ENCODE results near the gene CFP. TPM values are rescaled to one million over a fixed set of nuclear protein-coding genes. Genes with fewer than 3 reads are reported as not detected.

The CFP gene
- polyA plus RNA-seq, 12 donors: 1.3 to 6.2 (median 2.3) TPM; not detected in 2

- DNase-seq: no peak
Measured at GRCh38 chrX:47576021-47576898, 53.5 kb downstream of the CFP start.

DNA sequence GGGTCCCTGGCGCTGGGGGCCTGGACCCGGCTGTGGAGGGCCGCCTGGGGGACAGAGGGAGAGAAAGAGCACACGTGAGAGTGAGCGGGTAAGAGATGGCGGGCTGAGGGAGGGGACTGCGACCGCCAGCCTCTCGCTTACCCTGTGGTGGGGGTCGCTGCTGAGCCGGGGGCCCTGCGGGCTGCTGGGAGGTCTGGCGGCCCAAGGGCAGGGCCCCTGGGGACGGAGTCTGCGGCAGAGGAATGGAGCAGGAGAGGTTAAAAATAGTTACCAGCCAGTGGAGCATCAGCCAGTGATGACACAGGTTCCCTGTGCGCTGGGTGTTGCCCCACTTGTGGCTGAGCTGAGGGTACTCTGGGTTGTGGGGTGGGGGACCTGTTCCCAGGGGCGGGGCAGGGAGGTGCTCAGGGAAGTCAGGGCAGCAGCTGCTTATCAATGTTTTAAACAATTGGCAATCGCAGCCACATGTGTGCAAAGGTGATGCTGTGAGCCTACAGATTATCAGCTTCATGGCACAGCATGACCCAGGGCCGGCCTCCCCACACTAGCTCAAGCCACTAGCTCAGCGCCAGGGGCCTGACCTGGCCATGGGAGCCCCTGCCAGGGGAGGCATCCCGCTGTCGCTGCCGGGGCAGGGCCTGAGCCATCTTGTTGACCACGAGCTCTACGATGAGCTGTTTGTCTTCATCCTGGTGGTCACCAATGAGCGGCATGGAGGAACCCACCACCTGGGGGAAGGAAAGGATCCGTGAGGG, 55.0 kb downstream of the CFP start:
- no peak for DNase-seq

DNA sequence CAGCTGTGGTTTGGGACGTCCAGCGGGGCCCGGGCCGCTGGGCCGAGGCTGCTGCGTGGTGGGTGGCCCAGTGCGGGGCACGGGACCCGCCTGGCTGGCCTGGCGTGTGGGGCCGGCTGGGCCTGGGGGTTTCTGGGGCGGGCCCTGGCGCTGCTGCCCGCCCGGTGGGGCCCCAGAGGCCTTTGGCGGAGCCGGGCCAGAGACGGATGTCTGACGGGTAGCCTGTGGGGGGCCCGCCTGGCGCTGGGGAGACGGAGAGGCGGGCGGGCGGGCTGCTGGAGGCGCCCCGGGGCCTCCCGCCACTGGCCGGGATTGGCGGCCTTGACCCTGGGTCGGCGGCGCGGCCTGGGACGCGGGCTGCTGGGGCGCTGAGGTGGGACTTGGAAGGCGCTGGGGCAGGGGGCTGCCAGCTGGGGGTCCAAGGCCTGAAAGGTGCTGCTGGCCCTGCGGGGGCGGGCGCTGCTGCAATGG, 55.6 kb downstream of the CFP start:
- DNase-seq: no peak

DNA sequence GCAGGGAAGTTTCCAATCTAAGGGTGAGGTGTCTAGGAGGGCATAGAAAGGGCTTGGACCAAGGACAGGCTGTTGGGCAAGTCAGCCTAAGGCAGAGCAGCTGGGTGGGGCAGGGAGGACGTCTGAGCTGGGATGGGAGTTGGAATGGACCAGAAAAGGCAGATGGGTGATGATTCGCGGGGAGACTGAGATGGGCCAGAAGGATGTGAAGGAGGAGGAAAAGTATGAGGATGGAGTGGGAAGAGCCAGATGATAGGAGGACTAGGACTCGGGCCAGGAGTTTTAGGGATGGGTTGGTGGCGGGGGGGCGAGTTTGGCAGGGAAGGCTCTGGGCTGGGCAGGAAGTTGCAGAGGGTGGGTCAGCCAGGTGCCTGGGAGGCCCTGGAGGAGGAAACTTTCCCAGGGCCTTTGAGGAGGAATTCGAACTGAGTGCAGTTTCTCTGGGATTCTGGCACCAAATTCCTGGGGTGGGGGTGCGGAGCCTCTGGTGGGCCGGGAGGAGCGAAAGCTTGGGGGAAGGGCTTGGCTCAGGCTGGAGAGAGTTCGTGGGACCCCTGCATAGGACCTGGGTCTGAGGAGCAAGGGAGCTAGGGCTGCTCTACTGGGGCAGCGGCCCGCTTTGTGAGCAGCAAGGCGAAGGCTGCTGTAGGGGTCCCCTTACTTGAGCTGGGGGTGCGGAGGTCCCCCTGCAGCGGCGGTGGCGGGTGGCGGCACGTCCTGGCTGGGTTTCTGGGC, 56.2 kb downstream of the CFP start:
- peak; percentile 69 for DNase-seq

Other genes with a start within 250 kb of the CFP start
- gene ZNF41, start 146.7 kb downstream of the CFP start, polyA plus RNA-seq (ENCODE audit: insufficient read length in 12 of 12): 10 to 100 TPM in 10 of 12 donors, 1 to 10 TPM in 1, not detected in 1; 4.7 to 15.1 (median 12.0) TPM
- 10 to 100 TPM in 11 of 12 donors, not detected in 1; 33.9 to 52.5 (median 44.3) TPM for gene ARAF, start 68.7 kb downstream of the CFP start, polyA plus RNA-seq (ENCODE audit: insufficient read length in 12 of 12)
- gene TIMP1, start 47.5 kb downstream of the CFP start, polyA plus RNA-seq (ENCODE audit: insufficient read length in 12 of 12): 100 to 1,000 TPM in 11 of 12 donors, not detected in 1; 101 to 174 (median 134) TPM
- gene SYN1, start 10.1 kb downstream of the CFP start, polyA plus RNA-seq (ENCODE audit: insufficient read length in 12 of 12): 10 to 100 TPM in 6 of 12 donors, 1 to 10 TPM in 5, not detected in 1; 5.6 to 15.4 (median 10.3) TPM
- 10 to 100 TPM in 11 of 12 donors, not detected in 1; 19.7 to 26.3 (median 23.5) TPM for gene ELK1, start 20.6 kb upstream of the CFP start, polyA plus RNA-seq (ENCODE audit: insufficient read length in 12 of 12)
- gene UXT, start 29.2 kb upstream of the CFP start, polyA plus RNA-seq (ENCODE audit: insufficient read length in 12 of 12): 10 to 100 TPM in 11 of 12 donors, not detected in 1; 69.0 to 97.6 (median 87.6) TPM
- 10 to 100 TPM in 1 of 12 donors, 1 to 10 TPM in 10, not detected in 1; 3.0 to 10.1 (median 4.3) TPM for gene ZNF81, start 207.0 kb upstream of the CFP start, polyA plus RNA-seq (ENCODE audit: insufficient read length in 12 of 12)